Vagina (tissue), 2 donors: ENCODE data around the gene TBC1D22A.

Experiments used
- CTCF ChIP-seq, 3 experiments: fragments of 450-650 bp in 2 of 3; fragments of 200-600 bp in 1 of 3; sonication (generic) in 1 of 3; IDR thresholded peaks; one replicate each; pipeline ENCODE4 v1.5.1; 2017 to 2019; ENCODE audit warnings: antibody characterized with exemption in 3 of 3, mild to moderate bottlenecking in 2 of 3, moderate library complexity in 2 of 3
- POLR2A ChIP-seq, 2 donors: fragments of 450-650 bp; IDR thresholded peaks; one replicate each; pipeline ENCODE4 v1.6.1; 2017; ENCODE audit warnings: antibody characterized with exemption in 2 of 2, mild to moderate bottlenecking in 2 of 2, moderate library complexity in 2 of 2
- POLR2AphosphoS5 ChIP-seq, 2 donors: sonication (generic); formaldehyde crosslinking; IDR thresholded peaks; one replicate each; pipeline ENCODE4 v1.9.0; 2017; ENCODE audit warnings: antibody characterized with exemption in 2 of 2, mild to moderate bottlenecking in 2 of 2, low read depth in 1 of 2; ENCODE audit not compliant: insufficient read depth in 1 of 2

GRCh38 chr22:46753761-46754109, 8.7 kb upstream of the TBC1D22A start:
- no peak for TF ChIP-seq CTCF (IDR thresholded peaks at IDR 0.05)
- no peak for TF ChIP-seq POLR2A (IDR thresholded peaks at IDR 0.05)
- TF ChIP-seq POLR2AphosphoS5 (IDR thresholded peaks at IDR 0.05; ENCODE audit: insufficient read depth in 1 of 2, low read depth in 1 of 2): no peak
